K562 (cell line): Measurements from ENCODE around the gene SEC14L1. TPM values are rescaled to one million over a fixed set of nuclear protein-coding genes. Genes with fewer than 3 reads are reported as not detected.
A peak's percentile ranks its signal among the peaks of the same experiment; 100 is the strongest.

Experiments used
- ATAC-seq: fragments of 200-7000 bp; cut with Tn5 transposase; 3 replicates; pipeline ENCODE4 v1.9.1; 2020; ENCODE audit warnings: moderate library complexity
- BruUV-seq: library from RNA; stranded (reverse); fragments of 400-500 nt; replicated peaks from 2 replicates; lab custom pipeline; 2021; lab: Mats Ljungman, UMichigan
- CTCF ChIA-PET: fragments of 300-600 bp; formaldehyde crosslinking; extraction: SDS; loops from one replicate; lab custom pipeline; 2021; ENCODE audit warnings: low intra/inter-chr PET ratio; lab: Yijun Ruan, JAX
- POLR2A ChIA-PET: fragments of 300-600, 350-650 bp; sonication (Branson Sonifier 250); formaldehyde crosslinking; extraction: SDS; loops from one replicate; lab custom pipeline; 2021; ENCODE audit warnings: antibody characterized with exemption, inconsistent platforms; lab: Yijun Ruan, JAX
- DNase-seq, 4 experiments: peaks; one replicate each; pipeline versions ENCODE4 v3.0.0 to v3.0.0-alpha.2; 2011 to 2018; ENCODE audit warnings: low spot score in 3 of 4, mixed read lengths in 3 of 4; ENCODE audit errors: extremely low read depth in 1 of 4
- FAIRE-seq: peaks from 2 replicates; lab custom pipeline; 2011; peaks lifted over from hg19 to GRCh38; lab: Jason Lieb, UNC
- H2AFZ ChIP-seq: 2 replicates; pipeline ENCODE4 v1.6.0; 2011; ENCODE audit warnings: low read depth, low read length, control low read depth, inconsistent platforms
- H3K27ac ChIP-seq: fragments of 200-600 bp; 3 replicates; pipeline ENCODE4 v1.8.0; 2011; ENCODE audit warnings: low read depth, mild to moderate bottlenecking, control low read depth, inconsistent platforms, low read length, moderate library complexity, mixed read lengths; ENCODE audit errors: extremely low read depth
- H3K27me3 ChIP-seq, 2 experiments: fragments of 300-600 bp in 1 of 2; 2 replicates in 1 of 2; 3 replicates in 1 of 2; pipeline versions ENCODE4 v1.6.0 to v1.8.0; 2011; ENCODE audit warnings: inconsistent platforms in 2 of 2, low read length in 2 of 2, mild to moderate bottlenecking in 1 of 2, mixed read lengths in 1 of 2, moderate library complexity in 1 of 2; ENCODE audit not compliant: control insufficient read depth in 2 of 2, insufficient read depth in 2 of 2
- H3K36me3 ChIP-seq: fragments of 300-600 bp; 3 replicates; pipeline ENCODE4 v1.8.0; 2011; ENCODE audit warnings: mild to moderate bottlenecking, low read length, inconsistent platforms; ENCODE audit not compliant: control insufficient read depth, insufficient read depth
- H3K4me1 ChIP-seq, 2 experiments: fragments of 200-600 bp in 1 of 2; replicated peaks in 1 of 2; 2 replicates in 1 of 2; 3 replicates in 1 of 2; pipeline versions ENCODE4 v1.5.1 to v1.8.0; 2011; ENCODE audit warnings: inconsistent platforms in 2 of 2, low read length in 2 of 2, mild to moderate bottlenecking in 1 of 2, mixed read lengths in 1 of 2, moderate library complexity in 1 of 2; ENCODE audit not compliant: control insufficient read depth in 2 of 2, insufficient read depth in 2 of 2
- H3K4me2 ChIP-seq: 2 replicates; pipeline ENCODE4 v1.6.1; 2011; ENCODE audit warnings: low read length, control low read depth, inconsistent platforms, mixed read lengths; ENCODE audit not compliant: insufficient read depth
- H3K4me3 ChIP-seq: fragments of 200-600 bp; sonication (generic), shearing (Covaris generic); 2 replicates; pipeline ENCODE4 v1.5.1; 2016; ENCODE audit warnings: control low read depth, inconsistent platforms
- H3K79me2 ChIP-seq: fragments of 200-600 bp; 3 replicates; pipeline ENCODE4 v1.8.0; 2011; ENCODE audit warnings: low read length, inconsistent platforms; ENCODE audit not compliant: control insufficient read depth, insufficient read depth
- H3K9ac ChIP-seq, 2 experiments: 2 replicates each; pipeline versions ENCODE4 v1.6.0 to v1.6.1; 2011; ENCODE audit warnings: low read depth in 2 of 2, low read length in 2 of 2, control low read depth in 1 of 2, inconsistent platforms in 1 of 2, mild to moderate bottlenecking in 1 of 2, mixed read lengths in 1 of 2; ENCODE audit not compliant: insufficient read depth in 1 of 2
- H3K9me1 ChIP-seq: one replicate; pipeline ENCODE4 v1.6.0; 2011; ENCODE audit warnings: inconsistent platforms, mild to moderate bottlenecking, low read length, moderate library complexity; ENCODE audit not compliant: control insufficient read depth, insufficient read depth
- H3K9me3 ChIP-seq: replicated peaks from 2 replicates; pipeline ENCODE4 v1.5.1; 2011; ENCODE audit warnings: low read depth, low read length, inconsistent platforms; ENCODE audit not compliant: control insufficient read depth, insufficient read depth
- H4K20me1 ChIP-seq: replicated peaks from 2 replicates; pipeline ENCODE4 v1.6.1; 2011; ENCODE audit warnings: low read length, inconsistent platforms, mixed read lengths; ENCODE audit not compliant: control insufficient read depth, insufficient read depth
- CAMTA2 ChIP-seq: fragments of 250-450 bp; sonication (Bioruptor Pico); conservative IDR thresholded peaks from 2 replicates; pipeline ENCODE4 v1.5.1; 2022
- CREB3 ChIP-seq: fragments of 450-650 bp; conservative IDR thresholded peaks from 2 replicates; pipeline ENCODE4 v1.6.1; 2016; ENCODE audit warnings: missing genetic modification characterization, low read depth, mild to moderate bottlenecking, missing compliant biosample characterization, moderate library complexity
- DMBX1 ChIP-seq: fragments of 250-450 bp; sonication (Bioruptor Pico); IDR thresholded peaks from 2 replicates; pipeline ENCODE4 v1.8.0; 2022; ENCODE audit warnings: inconsistent platforms, mild to moderate bottlenecking, moderate library complexity, borderline replicate concordance
- ETV1 ChIP-seq: fragments of 450-650 bp; conservative IDR thresholded peaks from 2 replicates; pipeline ENCODE4 v1.6.1; 2016; ENCODE audit warnings: missing genetic modification characterization, control low read depth, low read depth, missing compliant biosample characterization
- FOSL1 ChIP-seq: fragments of 200-800 bp; sonication (Bioruptor generic); conservative IDR thresholded peaks from 2 replicates; pipeline ENCODE4 v1.6.1; 2016; ENCODE audit warnings: missing genetic modification characterization, missing compliant biosample characterization
- HMG20A ChIP-seq: fragments of 450-650 bp; formaldehyde crosslinking; conservative IDR thresholded peaks from 2 replicates; pipeline ENCODE4 v1.4.0; 2020; ENCODE audit warnings: mild to moderate bottlenecking, mixed read lengths
- MAFG ChIP-seq: fragments of 450-650 bp; conservative IDR thresholded peaks from 2 replicates; pipeline ENCODE4 v1.6.1; 2016; ENCODE audit warnings: missing genetic modification characterization, missing compliant biosample characterization
- MEF2A ChIP-seq: IDR thresholded peaks from 2 replicates; pipeline ENCODE4 v1.6.1; 2011; ENCODE audit warnings: low read depth, mild to moderate bottlenecking, low read length, moderate library complexity; ENCODE audit not compliant: control insufficient read depth
- MEF2D ChIP-seq: conservative IDR thresholded peaks from 2 replicates; pipeline ENCODE4 v1.6.1; 2016; ENCODE audit warnings: low read depth, missing genetic modification characterization, missing compliant biosample characterization
- RBM17 ChIP-seq: fragments of 200-400 bp; formaldehyde crosslinking; IDR thresholded peaks from 2 replicates; pipeline ENCODE4 v1.6.1; 2017; ENCODE audit warnings: low read depth, mild to moderate bottlenecking, low read length, borderline replicate concordance
- SMAD4 ChIP-seq: fragments of 250-450 bp; sonication (Bioruptor Pico); conservative IDR thresholded peaks from 2 replicates; pipeline ENCODE4 v1.8.0; 2021; ENCODE audit warnings: inconsistent platforms, mild to moderate bottlenecking, moderate library complexity
- TEAD1 ChIP-seq, 2 experiments: fragments of 450-650 bp in 1 of 2; sonication (generic) in 1 of 2; formaldehyde crosslinking; IDR thresholded peaks; 2 replicates each; pipeline versions ENCODE4 v1.4.0 to v1.8.0; 2020 to 2022; ENCODE audit warnings: mild to moderate bottlenecking in 2 of 2, missing genetic modification reagents in 1 of 2
- VEZF1 ChIP-seq: fragments of 200-800 bp; sonication (Bioruptor generic); IDR thresholded peaks from 2 replicates; pipeline ENCODE4 v1.6.1; 2017; ENCODE audit warnings: missing genetic modification characterization, missing compliant biosample characterization
- ZNF592 ChIP-seq: fragments of 450-650 bp; IDR thresholded peaks from 2 replicates; pipeline ENCODE4 v1.6.1; 2017; ENCODE audit warnings: antibody characterized with exemption, mild to moderate bottlenecking
- WGBS: fragments of 100-300 bp; shearing (Covaris generic); methylation state at CpG from one replicate; pipeline ENCODE4 v1.1.6; 2016; ENCODE audit warnings: low coverage, mixed read lengths; ENCODE audit not compliant: insufficient coverage; ENCODE audit errors: missing lambda C conversion rate; 5-methylcytosine and 5-hydroxymethylcytosine counted together
- in situ Hi-C: fragments of 300-500 bp; cut with MboI; formaldehyde crosslinking; loops from 4 replicates; pipeline ENCODE4 v1.15.0; 2018; ENCODE audit warnings: inconsistent platforms, mixed read lengths
- intact Hi-C: fragments of 100-400 bp; cut with micrococcal nuclease; formaldehyde crosslinking; loops from 2 replicates; pipeline ENCODE4 v1.14.2; 2022
- polyA plus RNA-seq, 8 experiments: library from polyadenylated mRNA; depleted of rRNA in 4 of 8; stranded (reverse) in 5 of 8; unstranded in 3 of 8; fragments of >200 nt; fragmentation: Nextera tagmentation in 2 of 8; fragmentation: Illumina TruSeq in 1 of 8; extraction: Ambion mirVana in 2 of 8; extraction: Trizol in 1 of 8; gene quantifications; 2 replicates each; pipeline versions ENCODE4 v1.2.1 to v1.2.3, GENCODE V29; 2011 to 2014; ENCODE audit warnings: inconsistent platforms in 1 of 8, missing spikeins in 1 of 8
- total RNA-seq, 7 experiments: library from RNA; depleted of rRNA in 6 of 7; stranded (reverse); fragments of >200 nt in 6 of 7; fragmentation: Illumina TruSeq in 2 of 7; extraction: Trizol in 2 of 7; gene quantifications; 2 replicates each; pipeline versions ENCODE4 v1.2.1 to v1.2.3, GENCODE V29; 2011 to 2021; ENCODE audit warnings: low replicate concordance in 1 of 7

SEC14L1 gene
- total and polyA plus RNA-seq, 9 of the 15 experiments (the other 6 are each of a cell fraction or from before 2014, with no cell fraction given), result 3.1 to 39.7 (median 15.2) TPM

GRCh38 chr17:77124192-77124889 is 16.4 kb upstream of the SEC14L1 start:
- ChIA-PET POLR2A (interaction anchor here (1.0 to 1.7 kb wide), 4 partner anchors 9 to 36 kb away, joined by 3 to 9 read pairs (median 6); partner anchors contain the start of gene SEC14L1), CTCF (no interaction called here)
- Histone ChIP-seq H3K36me3 (no peaks in the 10 kb centered on the region), H3K4me3 (no peak overlapping the region), H3K27me3 (no peaks in the 10 kb centered on the region), H2AFZ (peak overlapping the region; percentile 91), H3K9me3 (no peaks in the 10 kb centered on the region), H4K20me1 (no peaks in the 10 kb centered on the region), H3K27ac (peak overlapping the region; percentile 58), H3K4me2 (peak overlapping the region; percentile 48), H3K9ac (peak overlapping the region; percentile 43 to 77), H3K9me1 (no peaks in the 10 kb centered on the region), H3K79me2 (no peaks in the 10 kb centered on the region), H3K4me1 (peaks cover 30 to 46% of the 10 kb centered on the region in 2 experiments)
- intact Hi-C loops, result no loop called here
- TSS peak; percentile 84 for BruUV-seq
- DNase-seq, result peak in 2 of 4 experiments; percentile 37 to 46
- ATAC-seq, result peak; percentile 27; the same call in 2 of the 3 replicates
- FAIRE-seq, result peak; percentile 82
- WGBS, result 38% methylated on average over 15 of the region's 15 CpGs
- in situ Hi-C loops, result no loop called here
- TF ChIP-seq ZNF592 (peak; percentile 90), MAFG (tag) (peak; percentile 68), CREB3 (tag) (0 out of 2 replicates have a peak, but pooled peaks have one; percentile 62), ETV1 (0 out of 2 replicates have a peak, but pooled peaks have one; percentile 23), VEZF1 (CRISPR knock-in tag) (peak; percentile 53), FOSL1 (tag) (peak; percentile 31; the same call in 1 of the 2 replicates), DMBX1 (CRISPR knock-in tag) (peak; percentile 70; the same call in 1 of the 2 replicates), CAMTA2 (CRISPR knock-in tag) (no peak), MEF2A (no peak), MEF2D (tag) (0 out of 2 replicates have a peak, but pooled peaks have one; percentile 37), HMG20A (CRISPR knock-in tag) (no peak), TEAD1 (CRISPR knock-in tag; IDR thresholded peaks at IDR 0.05) (0 out of 4 replicates have a peak, but pooled peaks of 1 of the 2 experiments have one; percentile 49), RBM17 (no peak), SMAD4 (CRISPR knock-in tag) (0 out of 2 replicates have a peak, but pooled peaks have one; percentile 25)
